T47D (cell line): ENCODE results near the gene MLXIP.

ENCODE experiments used
- DNase-seq, 2 experiments: peaks; one replicate each; pipeline versions ENCODE4 v3.0.0 to v3.0.0-alpha.2; 2011 to 2012; ENCODE audit warnings: low read depth in 1 of 2, low spot score in 1 of 2
- JUND ChIP-seq: IDR thresholded peaks from 2 replicates; pipeline ENCODE4 v1.6.1; 2012; ENCODE audit warnings: low read depth
- in situ Hi-C: cut with HindIII; loops from 2 replicates; pipeline ENCODE4 v1.10.0; 2016; ENCODE audit warnings: low sequenced_read_pairs, low pct_unique_long_range_greater_than_20kb

Gene MLXIP

DNA sequence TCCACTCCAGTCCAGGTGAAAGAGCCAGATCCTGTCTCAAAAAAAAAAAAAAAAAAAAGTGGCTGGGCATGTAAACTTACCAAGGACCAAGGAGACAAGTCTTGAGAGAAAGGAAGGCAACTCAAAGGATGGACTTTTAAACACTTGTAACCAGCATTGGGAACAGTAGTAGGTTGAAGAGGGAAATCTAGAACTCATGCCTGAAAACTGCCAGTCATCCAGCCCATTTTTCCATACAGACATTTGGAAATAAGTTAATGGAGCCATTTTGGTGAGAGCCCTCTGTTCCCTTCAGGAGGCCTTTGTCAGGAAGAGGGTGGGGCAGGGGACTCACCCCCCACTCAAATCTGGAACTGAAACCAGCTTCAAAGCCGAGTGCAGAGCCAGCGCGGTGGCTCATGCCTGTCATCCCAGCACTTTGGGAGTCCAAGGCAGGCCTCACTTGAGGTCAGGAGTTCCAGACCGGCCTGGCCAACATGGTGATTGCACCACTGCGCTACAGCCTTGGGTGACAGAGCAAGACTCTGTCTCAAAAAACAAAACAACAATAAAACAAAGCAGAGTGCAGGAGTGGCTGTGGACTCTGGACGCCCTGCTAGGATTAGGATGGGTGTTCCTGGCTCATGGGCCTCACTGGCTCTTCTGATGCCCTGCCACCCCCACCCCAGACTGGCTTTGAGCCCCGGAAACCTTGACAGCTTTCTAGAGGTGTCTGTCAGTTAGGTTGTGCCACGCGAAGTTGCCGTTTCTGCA lies 1.6 kb upstream of the MLXIP start:
- DNase-seq, result no peak
- in situ Hi-C loops, result no loop called here
- TF ChIP-seq JUND, result no peak

DNA sequence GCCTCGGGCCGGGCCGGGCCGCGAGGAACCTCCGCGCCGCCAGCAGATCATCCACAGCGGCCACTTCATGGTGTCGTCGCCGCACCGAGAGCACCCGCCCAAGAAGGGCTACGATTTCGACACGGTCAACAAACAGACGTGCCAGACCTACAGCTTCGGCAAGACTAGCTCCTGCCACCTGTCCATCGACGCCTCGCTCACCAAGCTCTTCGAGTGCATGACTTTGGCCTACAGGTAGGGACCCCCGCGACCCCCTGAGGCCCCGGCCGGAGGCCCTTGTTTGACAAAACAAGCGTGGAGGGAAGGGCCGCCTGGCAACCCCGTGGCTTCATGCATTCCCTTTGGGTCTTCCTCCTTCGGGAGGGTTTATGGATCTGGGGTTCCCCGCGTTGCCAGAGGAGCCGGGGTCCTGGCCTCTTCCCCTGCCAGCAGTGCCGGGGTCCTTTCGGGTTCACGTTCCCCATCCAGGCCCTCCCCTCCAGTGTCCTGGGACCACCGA lies 526 bp downstream of the MLXIP start:
- in situ Hi-C loops, result no loop called here
- TF ChIP-seq JUND, result no peak
- DNase-seq, result peak in 1 of 2 experiments; percentile 57

DNA sequence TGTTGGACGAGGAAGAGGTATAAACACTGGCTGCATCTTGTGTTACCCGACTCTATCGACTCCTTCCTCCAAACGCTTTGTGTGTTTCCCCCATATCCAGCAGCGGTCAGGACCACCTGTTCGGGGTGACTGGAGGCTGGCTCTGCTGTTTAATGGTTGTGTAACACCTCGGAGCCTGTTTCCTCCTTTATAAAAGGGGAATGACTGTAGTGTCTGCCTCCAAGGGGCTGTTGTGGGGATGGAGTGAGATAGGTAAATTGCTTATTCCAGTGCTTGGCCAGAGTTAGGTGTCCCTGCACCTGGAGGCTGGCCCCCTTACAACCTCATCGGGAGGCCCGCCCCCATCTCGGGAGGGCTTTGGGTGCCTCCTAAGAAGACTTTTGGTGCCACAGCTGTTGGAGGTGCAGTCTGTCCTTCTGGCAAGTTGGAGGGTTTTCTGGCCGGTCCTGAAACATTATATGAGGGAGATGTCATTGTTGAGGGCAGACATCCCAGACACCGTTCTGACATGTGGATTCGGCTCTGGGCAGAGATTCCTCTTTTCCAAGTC lies 1.1 kb downstream of the MLXIP start:
- in situ Hi-C loops, result no loop called here
- no peak for DNase-seq
- TF ChIP-seq JUND, result no peak

DNA sequence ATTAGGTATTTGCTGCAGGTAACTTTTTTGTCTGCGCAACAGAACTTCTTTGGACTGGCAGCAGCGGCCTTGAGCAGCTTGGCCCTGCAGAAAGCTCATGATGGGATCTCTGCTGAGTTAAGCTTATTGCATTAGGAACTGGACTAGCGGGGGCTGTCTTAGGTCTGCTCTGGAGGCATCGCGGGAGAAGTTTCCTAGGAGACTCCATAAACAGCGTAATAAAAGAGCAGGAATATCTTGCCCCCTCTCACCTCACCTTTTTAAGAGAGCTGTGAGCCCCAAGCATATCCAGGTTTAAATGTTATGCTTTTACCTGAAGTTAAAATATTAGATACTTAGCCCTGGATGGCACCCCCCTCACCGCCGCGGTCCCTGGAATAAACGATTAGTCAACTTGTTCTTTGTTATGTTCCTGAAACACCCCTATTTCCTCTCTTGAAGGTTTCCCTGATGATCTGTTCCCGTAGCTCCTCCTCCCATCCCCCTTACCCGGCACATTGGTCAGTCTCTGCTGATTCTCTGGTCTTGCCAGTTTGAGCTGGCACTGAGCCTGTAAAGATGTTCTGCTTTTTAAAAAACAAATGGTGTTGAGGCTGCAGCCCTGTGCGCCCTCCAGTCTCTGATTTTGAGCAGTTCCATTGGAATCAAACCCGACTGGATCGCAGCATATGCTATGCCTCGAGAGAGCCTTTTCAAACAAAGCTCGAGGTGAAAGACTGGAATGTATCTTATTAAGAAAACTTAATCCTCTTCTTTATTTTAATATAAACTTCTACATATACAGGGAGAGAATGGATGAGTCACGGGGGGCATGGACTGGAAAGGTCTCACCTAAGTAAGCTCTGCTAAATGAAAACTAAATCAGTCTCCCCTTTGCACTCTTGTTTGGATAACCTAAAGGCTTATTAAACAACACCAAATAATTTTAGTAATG lies 1.9 kb downstream of the MLXIP start:
- DNase-seq, result peak; percentile 73
- in situ Hi-C loops, result no loop called here
- TF ChIP-seq JUND, result no peak

DNA sequence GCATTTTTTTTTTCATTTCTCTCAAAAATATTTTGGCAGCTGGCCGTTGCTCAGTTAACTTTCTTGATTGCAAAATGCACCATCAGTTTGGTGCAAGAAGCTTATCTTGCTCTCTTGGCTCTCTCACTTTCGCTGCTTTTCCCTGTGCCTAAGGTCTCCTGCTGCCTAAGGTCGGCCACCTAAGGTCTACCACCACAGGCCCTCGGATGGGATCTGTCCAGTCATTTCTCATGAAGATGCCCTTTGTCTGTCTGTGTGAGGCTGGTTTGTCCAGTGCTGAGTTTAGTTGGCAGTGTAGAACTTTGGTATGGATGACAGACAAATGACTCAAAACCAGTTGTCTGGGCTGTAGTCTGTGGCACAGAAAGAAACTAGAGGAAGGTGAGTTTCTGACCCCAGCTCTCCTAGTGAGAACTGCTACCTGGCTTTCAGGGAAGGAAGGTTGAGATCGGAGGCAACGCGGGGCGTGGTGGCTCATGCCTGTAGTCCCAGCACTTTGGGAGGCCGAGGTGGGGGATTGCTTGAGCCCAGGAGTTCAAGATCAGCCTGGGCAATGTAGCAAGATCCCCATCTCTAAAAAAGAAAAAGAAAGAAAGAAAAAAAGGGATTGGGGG lies 2.6 kb downstream of the MLXIP start:
- no peak for DNase-seq
- in situ Hi-C loops, result no loop called here
- TF ChIP-seq JUND, result no peak

DNA sequence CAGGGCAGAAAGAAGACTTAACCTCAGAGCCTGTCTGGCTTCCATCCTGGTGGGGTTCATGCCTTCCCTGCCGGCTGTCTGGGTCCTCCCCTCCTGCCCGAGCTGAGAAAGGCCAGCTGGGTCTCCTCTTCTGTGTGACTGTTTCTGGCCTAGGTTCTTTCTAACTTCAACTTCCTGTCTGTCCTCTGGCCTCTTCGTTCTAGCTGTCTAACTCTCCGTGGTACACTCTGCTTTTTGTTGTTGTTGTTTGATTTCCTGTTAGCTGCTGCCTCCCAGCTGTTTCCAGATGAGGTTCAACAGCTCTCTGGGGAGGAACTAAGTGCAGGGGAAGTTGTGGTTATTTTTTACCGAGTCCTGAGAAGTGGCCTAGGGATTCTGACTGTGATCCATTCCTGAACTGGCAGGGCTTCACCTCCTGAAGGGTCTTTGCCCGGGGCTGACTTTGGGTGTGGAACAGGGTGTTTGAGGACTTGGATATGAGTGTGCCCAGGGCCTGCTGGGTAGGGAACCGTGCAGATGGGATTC lies 3.2 kb downstream of the MLXIP start:
- no peak for TF ChIP-seq JUND
- no peak for DNase-seq
- in situ Hi-C loops, result no loop called here

DNA sequence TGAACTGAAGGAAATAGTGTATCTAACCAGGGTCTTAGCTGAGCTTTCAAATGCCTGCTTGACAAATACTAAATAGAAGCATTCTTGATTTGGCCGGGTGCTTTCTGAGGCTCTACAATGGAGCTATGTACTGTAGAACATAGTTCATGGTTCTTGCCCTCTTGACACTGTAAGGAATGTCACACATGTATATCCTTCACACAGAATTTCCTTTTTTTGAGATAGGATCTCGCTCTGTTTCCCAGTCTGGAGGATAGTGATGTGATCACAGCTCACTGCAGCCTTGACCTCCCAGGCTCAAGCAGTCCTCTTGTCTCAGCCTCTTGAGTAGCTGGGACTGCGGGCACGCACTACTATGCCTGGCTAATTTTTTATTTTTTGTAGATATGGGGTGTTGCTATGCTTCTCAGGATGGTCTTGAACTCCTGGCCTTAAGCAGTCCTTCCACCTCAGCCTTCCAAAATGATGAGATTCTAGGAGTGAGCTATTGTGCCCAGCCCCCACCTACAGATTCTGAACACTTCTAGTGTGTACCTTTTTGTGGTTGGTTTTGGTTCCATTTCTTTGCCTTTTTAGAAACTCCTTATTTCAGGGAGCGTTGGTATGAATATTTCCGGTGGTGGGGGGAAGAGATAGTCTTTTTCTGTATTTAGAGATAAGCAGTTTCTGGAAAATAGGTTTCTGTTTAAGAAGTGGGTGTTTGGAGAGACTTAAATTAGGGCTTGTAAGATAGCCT lies 4.2 kb downstream of the MLXIP start:
- DNase-seq, result no peak

DNA sequence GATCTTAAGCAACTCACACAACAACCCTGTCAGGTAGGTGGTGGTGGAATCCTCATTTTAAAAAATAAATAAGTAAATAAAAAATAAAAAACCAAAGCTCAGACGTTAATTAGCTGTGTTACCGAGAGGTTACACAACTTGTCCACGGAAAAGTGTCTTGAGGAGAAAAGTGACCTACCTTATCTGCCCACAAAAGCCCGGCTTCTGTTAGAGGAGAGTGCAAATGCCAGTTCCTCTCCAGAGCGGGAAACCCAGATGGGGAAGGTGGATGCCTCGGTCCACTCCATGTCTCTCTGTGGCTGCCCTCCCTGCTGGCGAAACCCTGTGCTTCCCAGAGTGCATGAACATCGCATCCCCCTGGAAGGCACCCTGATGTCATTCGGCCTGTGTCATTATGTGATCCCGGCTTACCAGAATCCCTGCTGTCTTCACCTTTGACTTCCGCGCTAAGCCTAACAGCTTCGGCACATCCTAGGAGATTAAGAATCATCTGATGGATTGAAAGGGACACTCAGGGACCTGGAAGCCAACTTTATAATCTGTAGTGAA lies 6.4 kb downstream of the MLXIP start:
- DNase-seq, result no peak
- no peak for TF ChIP-seq JUND
- in situ Hi-C loops, result no loop called here

More for the DNA sequence above, 4.2 kb downstream of the MLXIP start:
- in situ Hi-C loops, result no loop called here
- TF ChIP-seq JUND, result no peak

DNA sequence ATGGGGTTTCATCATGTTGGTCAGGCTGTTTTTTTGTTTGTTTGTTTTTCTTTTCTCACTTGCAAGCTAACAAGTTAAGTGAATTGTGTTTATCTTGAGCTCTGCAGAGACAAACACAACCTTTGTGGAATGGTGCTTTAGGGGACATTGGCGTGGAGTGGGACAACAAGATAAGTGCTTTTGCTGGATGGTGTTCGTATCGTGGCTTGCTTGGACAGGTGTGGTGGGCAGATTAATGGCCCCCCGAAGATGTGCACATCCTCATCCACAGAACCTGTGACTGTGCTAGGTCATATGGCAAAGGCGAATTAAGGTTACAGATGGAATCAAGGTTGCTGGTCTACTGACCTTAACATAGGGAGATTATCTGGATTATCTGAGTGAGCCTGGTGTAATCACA lies 7.0 kb downstream of the MLXIP start:
- no peak for TF ChIP-seq JUND
- no peak for DNase-seq
- in situ Hi-C loops, result no loop called here

DNA sequence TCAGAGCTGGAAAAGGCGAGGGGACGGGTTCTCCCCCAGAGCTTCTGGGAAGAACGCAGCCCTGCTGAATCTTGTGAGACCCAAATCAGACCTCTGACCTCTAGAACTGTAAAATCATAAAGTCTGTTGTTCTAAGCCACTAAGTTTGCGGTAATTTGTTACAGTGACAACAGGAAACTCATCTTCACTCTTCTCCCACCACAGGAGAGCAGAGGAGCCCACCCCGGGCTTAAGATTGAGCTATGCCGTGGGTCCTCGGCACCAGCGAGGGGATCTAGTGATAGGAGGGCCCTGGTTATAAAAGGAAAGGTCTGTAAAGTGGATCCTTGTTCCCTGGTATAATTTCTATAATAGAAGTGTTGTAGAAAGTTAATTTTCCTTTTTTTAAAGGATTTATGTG lies 7.6 kb downstream of the MLXIP start:
- no peak for DNase-seq
- in situ Hi-C loops, result no loop called here
- TF ChIP-seq JUND, result no peak

DNA sequence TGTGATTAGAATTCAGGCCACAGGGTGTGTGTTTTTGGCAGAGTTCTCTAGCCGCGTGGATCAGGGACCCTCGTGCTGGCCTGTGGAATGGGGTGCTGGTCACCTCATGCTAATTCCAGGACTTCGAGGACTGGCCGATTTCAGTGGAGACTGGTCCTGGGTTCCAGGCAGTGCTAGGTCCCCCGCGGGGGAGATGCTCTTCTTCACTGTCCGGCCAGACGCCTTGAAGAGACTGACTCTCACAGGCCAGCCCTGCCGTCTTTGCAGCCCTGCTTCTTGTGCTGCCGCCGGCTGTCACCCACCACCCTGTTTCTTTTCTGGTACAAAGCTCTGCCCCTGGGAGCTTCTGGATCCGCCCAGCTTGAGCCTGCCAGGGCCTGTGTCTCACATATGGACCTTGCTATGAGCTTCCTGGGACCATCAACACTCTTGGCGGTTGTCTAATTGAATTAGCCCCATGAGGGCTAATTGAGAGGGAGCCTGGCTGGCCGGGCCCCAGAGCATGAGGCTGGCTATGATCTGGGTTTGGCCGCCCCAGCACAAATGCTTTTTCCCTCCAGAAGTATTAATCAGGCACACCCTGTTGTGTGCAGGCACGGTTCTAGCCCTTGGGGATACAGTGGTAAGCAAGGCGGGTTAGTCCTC lies 8.2 kb downstream of the MLXIP start:
- no peak for TF ChIP-seq JUND
- in situ Hi-C loops, result no loop called here

More for the DNA sequence above, 8.2 kb downstream of the MLXIP start:
- no peak for DNase-seq
